Dedifferentiated amniotic fluid mesenchymal stem cell (primary cell): ENCODE data around the gene PXDC1.
"Not testable (repeated sequence)": the region's sequence is repeated elsewhere in the genome, so short reads cannot be mapped to it uniquely, and the experiment has no call there.

Experiments
- DNase-seq: peaks from one replicate; pipeline ENCODE4 v3.0.0-alpha.2; 2016; ENCODE audit errors: extremely low spot score

PXDC1 gene

GRCh38 chr6:3711776-3712175, 39.7 kb downstream of the PXDC1 start:
- DNase-seq, result no peak

DNA sequence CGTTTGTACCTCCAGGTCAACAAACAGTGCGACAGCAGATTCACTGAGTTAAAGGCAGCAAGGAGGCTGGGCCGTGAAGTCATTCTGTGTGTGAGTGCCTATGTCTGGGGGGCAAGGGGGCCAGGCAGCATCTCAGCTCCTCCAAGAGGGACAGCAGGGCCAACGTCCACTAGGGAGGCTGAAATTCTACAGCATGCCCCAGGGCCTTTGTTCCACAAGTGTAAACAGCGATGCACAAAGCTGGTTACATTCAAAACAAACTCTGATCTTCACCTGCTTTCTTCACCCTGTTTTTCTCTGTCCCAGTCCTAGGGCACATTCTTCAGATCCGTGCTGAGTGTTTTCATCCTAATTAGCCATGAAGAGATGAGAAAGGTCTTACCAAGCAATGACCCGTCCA, 41.1 kb downstream of the PXDC1 start:
- DNase-seq, result no peak

DNA sequence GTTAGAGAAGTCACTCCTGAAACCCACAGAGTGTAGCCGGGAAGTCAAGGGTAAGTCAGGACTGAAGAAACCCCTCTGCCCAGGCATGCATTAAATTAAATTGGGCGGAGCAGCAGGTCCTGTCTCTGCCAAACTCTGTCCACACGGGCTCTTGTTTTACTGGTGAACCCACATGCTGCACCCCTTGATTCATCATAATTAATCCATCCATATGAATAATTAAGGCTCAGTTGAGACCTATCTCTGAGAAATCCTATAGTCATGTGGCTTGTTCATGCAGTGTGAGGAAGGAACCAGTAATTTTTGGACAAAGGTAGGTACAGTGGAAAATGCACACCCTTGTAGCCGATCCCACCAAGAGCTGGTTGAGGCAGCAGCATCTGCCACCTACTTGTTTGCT, 43.0 kb downstream of the PXDC1 start:
- DNase-seq, result no peak

- no peak for DNase-seq
These were observed 43.6 kb downstream of the PXDC1 start for GRCh38 chr6:3707751-3708412.

DNA sequence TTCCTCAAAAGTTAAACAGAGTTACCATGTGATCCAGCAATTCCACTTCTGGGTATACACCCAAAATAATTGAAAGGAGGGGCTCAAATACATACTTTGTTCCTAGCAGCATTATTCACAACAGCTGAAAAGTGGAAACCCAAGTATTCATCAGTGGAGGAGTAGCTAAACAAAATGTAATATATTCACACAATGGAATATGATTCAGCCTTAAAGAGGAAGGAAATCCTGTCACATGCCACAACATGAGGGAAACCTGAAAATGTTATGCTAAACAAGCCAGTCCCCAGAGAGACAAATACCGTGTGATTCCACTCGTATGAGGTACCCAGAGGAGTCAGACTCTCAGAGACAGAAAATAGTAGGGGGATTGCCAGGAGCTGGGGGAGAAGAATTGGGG, 44.5 kb downstream of the PXDC1 start:
- no peak for DNase-seq

DNA sequence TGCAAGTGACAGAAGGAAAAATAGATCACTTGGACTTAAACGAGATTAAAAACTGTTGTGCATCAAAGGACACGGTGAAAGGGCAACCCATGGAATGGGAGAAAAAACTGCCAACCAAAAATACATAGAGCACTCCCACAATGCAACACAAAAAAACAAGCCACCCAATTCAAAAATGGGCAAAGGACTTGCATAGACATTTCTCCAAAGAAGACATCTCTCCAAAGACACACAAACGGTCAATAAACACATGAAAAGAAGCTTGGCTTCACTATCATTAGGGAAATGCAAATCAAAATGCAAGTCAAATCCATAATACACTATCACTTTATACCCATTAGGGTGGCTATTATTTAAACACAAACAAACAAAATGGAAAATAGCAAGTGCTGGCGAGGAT, 45.0 kb downstream of the PXDC1 start:
- no peak for DNase-seq

DNA sequence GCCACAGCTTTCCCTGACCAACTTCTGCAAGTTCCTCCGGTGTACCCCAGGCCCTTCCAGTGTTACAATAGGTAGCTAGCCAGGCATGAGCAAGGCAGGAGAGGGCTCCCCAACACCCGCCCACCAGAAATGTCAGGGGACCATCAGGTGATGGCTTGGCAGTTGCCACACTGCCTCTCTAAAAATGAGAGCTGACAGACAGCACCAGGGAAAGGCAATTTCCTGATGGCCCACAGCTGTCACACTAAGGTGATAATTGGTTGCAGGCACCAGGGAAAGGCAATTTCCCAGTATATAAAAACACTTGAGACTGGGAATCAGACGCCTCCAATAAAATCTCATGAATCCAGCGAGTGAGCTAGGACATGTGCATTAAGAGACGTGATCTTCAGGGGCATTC, 49.9 kb downstream of the PXDC1 start:
- DNase-seq, result no peak

- no peak for DNase-seq
These were observed 52.3 kb downstream of the PXDC1 start for GRCh38 chr6:3699231-3699630.

GRCh38 chr6:3698021-3698420, 53.5 kb downstream of the PXDC1 start:
- DNase-seq, result no peak

DNA sequence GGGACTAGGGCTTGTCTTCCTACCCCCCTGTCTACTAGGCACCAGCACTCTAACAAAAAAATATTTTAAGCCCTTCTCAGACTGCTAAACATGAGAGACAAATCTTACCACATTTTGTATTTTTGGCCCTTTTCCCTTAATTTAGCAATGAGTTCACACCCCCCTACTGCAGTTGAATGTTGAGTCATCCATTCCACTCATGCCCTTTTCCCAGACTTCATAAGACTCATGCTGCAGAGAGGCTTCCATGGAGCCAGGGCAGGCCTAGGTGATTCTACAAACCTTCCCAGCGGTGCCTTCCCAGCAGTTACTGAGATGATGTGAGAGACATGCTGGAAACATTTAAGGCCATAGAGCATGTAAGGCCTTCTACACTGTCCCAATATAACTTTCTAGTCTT, 53.9 kb downstream of the PXDC1 start:
- peak; percentile 81 for DNase-seq

DNA sequence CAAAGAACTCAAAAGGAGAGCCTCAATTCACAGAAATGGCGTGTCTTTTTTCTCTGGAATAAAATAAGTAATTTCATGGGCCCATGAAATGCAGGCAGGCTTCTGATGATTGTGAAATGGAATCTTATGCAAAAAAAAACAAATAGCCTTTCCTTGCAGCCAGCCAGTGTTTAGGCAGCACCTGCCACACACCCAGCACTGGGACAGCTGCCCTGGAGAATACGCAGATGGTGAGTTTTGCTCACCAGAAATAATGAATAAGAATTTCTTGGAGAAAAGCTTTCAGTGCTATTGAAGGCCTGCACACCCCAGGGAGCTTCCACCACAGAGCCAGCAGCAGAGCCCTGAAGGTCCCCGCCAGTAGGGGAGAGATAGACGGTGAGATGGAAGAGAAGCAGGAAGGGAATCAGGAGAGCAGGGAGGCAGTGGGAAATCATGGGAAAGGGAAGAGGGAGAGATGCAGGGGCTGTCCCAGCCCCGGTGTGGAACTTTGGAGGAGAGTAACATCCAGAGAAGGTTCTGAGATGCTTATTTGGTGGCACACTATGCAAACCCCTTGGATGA, 54.9 kb downstream of the PXDC1 start:
- DNase-seq, result no peak

DNA sequence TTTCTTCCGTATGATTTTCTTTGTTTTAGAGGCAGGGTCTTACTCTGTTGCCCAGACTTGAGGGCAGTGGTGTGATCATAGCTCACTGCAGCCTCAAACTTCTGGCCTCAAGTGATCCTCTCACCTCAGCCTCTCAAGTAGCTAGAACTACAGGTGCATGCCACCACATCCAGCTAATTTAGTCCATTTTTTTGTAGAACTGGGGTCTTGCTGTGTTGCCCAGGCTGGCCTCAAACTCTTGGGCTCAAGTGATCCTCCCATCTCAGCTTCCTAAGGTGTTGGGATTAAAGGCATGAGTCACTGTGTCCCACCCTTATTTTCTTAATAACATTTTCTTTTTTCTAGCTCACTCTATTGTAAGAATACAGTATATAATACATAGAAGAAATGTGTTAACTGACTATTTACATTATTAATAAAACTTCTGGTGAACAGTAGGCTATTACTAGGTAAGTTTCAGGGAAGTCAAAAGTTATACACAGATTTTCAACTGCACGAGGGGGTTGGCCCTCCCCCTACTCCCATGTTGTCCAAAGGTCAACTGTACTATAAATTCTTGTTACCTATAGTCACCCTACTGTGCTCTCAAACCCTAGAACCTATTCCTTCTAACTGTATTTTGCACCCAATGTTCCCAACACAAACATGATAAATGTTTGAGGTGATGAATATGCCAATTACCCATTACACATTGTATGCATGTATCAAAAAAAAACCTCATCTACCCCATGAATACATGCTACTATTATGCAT, 56.3 kb downstream of the PXDC1 start:
- no peak for DNase-seq

DNA sequence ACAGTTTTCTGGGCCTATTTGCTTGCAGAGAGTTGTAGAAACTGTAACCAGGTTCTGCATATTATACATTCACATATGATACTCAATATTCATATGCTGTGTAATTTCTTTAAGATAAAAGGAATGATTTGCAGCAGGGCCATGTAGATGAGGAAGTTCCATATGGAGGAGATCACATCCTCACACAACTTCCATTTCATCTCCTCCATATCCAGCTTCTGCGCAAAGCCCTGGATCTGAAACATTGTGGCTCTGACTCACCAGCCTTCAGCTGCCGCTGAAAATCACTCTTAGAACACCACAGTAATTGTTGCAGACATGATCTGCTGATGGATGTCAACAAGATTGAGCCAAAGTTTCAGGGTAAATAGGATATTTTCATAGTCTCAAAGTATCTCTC, 57.7 kb downstream of the PXDC1 start:
- DNase-seq, result no peak

GRCh38 chr6:3690506-3690905, 61.0 kb downstream of the PXDC1 start:
- DNase-seq, result no peak

- no peak for DNase-seq
These were observed 63.7 kb downstream of the PXDC1 start for GRCh38 chr6:3687847-3688246.

DNA sequence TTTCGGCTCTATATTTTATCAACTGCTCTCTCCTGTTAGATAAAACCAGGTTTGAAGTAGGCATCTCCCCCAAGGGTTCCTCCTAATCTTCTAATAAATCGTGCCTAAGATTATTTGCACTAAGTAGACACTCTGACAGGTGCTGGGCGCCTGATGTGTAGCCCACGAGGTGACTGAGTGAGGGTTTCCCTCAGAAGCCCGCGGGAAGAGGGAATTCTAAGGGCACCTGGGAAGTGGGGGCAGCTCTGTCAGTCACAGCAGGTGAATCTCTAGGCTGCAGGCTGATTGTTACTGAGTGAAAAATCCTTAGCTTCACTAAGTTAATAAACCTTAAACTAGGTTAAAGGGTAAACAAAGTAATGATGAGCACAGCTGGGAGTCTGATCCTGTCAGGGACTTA, 68.2 kb downstream of the PXDC1 start:
- no peak for DNase-seq

DNA sequence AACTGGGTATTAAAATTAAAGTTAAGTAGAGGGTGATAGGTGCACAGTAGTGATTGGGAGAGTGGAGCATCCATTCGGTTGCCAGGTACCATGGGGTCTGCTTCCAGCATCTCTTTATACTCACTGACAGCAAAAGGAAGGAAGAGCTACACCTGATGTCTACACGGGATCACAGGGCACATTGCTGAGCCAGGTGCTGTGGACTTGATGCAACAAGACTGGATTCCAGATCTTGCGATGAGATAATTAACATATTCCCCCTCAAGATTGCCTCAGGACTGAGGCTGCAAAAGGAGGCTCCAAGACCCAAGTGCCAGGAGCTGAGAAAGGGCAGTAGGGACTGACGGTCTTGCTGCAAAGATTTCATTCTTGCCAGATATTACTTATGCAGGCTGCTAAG, 72.6 kb downstream of the PXDC1 start:
- no peak for DNase-seq

DNA sequence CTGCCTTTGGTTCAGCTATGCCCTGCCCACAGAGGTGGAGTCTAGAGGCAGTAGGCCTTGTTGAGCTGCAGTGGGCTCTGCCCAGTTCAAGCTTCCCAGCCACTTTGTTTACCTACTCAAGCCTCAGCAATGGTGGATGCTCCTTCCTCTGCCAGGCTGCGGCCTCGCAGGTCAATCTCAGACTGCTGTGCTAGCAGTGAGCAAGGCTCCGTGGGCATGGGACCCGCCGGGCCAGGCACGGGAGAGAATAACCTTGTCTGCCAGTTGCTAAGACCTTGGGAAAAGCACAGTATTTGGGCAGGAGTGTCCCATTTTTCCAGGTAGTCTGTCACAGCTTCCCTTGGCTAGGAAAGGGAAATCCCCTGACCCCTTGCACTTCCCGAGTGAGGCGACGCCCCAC, 73.8 kb downstream of the PXDC1 start:
- not testable (repeated sequence) for DNase-seq

GRCh38 chr6:3677351-3677750, 74.2 kb downstream of the PXDC1 start:
- not testable (repeated sequence) for DNase-seq
